Suprapubic skin (tissue), 4 donors: ENCODE measurements around the gene CAVIN4.

Experiments
- CTCF ChIP-seq, 2 donors: fragments of 200-600 bp in 1 of 2; fragments of 450-650 bp in 1 of 2; sonication (generic) in 1 of 2; IDR thresholded peaks; one replicate each; pipeline ENCODE4 v1.5.1; 2016 to 2019; ENCODE audit warnings: antibody characterized with exemption in 2 of 2, mild to moderate bottlenecking in 1 of 2, moderate library complexity in 1 of 2
- POLR2A ChIP-seq, 2 donors: fragments of 450-650 bp; IDR thresholded peaks; one replicate each; pipeline ENCODE4 v1.6.1; 2017; ENCODE audit warnings: antibody characterized with exemption in 2 of 2, mild to moderate bottlenecking in 2 of 2, moderate library complexity in 2 of 2
- POLR2AphosphoS5 ChIP-seq, 3 donors: sonication (generic); formaldehyde crosslinking; IDR thresholded peaks; one replicate each; pipeline ENCODE4 v1.6.1; 2017; ENCODE audit warnings: antibody characterized with exemption in 3 of 3

DNA sequence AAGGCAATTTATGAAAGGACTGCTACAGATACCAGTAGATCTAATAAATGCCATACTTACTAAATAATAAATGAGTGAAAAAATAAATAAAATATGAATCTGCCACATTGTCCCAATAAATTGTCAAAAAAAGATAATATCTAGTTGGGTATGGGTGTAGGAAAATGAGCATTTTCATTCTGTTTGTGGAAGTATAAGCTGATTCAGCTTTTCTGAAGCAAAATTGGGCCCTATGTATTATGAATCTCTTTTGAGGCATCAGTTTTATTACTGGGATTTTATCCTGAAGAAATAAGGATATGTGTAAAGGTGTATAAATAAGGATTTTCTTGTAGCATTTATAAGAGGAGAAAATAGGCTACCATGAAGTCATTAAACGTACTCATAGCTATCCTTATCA, 46.1 kb downstream of the CAVIN4 start:
- TF ChIP-seq CTCF (IDR thresholded peaks at IDR 0.05): no peak
- no peak for TF ChIP-seq POLR2AphosphoS5 (IDR thresholded peaks at IDR 0.05)
- no peak for TF ChIP-seq POLR2A (IDR thresholded peaks at IDR 0.05)
